ENCODE results near the gene MARCHF3.
"Not testable (repeated sequence)": the region's sequence is repeated elsewhere in the genome, so short reads cannot be mapped to it uniquely, and the experiment has no call there.

Gene MARCHF3

GRCh38 chr5:127030259-127031146, at the start of gene MARCHF3:
MARCHF3 (minus strand) TSS chr5:127030558; CDS start chr5:126918171, 112,387 bp downstream.
- peak; percentile 98 for DNase-seq (ENCODE audit: low read depth, low spot score)

GRCh38 chr5:127079994-127080491, 49.7 kb upstream of the MARCHF3 start:
- peak; percentile 68 for DNase-seq (ENCODE audit: low read depth, low spot score)

- no peak for DNase-seq (ENCODE audit: low read depth, low spot score)
These were observed 47.0 kb upstream of the MARCHF3 start for GRCh38 chr5:127077366-127077765.

- DNase-seq (ENCODE audit: low read depth, low spot score) = peak; percentile 32
These were observed 46.2 kb upstream of the MARCHF3 start for GRCh38 chr5:127076315-127077129.

- DNase-seq (ENCODE audit: low read depth, low spot score) = no peak
These were observed 44.1 kb upstream of the MARCHF3 start for GRCh38 chr5:127074466-127074865.

GRCh38 chr5:127072861-127073846, 42.8 kb upstream of the MARCHF3 start, which contains the start of gene C5orf63:
C5orf63 (minus strand) TSS chr5:127073502; CDS start chr5:127058995, 14,507 bp downstream.
- peak; percentile 78 for DNase-seq (ENCODE audit: low read depth, low spot score)

- DNase-seq (ENCODE audit: low read depth, low spot score) = no peak
These were observed 39.9 kb upstream of the MARCHF3 start for GRCh38 chr5:127070243-127070642.

- DNase-seq (ENCODE audit: low read depth, low spot score) = no peak
These were observed 38.3 kb upstream of the MARCHF3 start for GRCh38 chr5:127068493-127069214.

- no peak for DNase-seq (ENCODE audit: low read depth, low spot score)
These were observed 36.4 kb upstream of the MARCHF3 start for GRCh38 chr5:127066721-127067120.

GRCh38 chr5:127064253-127064840, 34.0 kb upstream of the MARCHF3 start:
- no peak for DNase-seq (ENCODE audit: low read depth, low spot score)

GRCh38 chr5:127063257-127063913, 33.0 kb upstream of the MARCHF3 start:
- no peak for DNase-seq (ENCODE audit: low read depth, low spot score)

GRCh38 chr5:127061956-127062355, 31.6 kb upstream of the MARCHF3 start:
- DNase-seq (ENCODE audit: low read depth, low spot score) = no peak

GRCh38 chr5:127061537-127061936, 31.2 kb upstream of the MARCHF3 start:
- DNase-seq (ENCODE audit: low read depth, low spot score) = no peak

GRCh38 chr5:127060470-127060985, 30.2 kb upstream of the MARCHF3 start:
- no peak for DNase-seq (ENCODE audit: low read depth, low spot score)

GRCh38 chr5:127056896-127057295, 26.5 kb upstream of the MARCHF3 start:
- no peak for DNase-seq (ENCODE audit: low read depth, low spot score)

GRCh38 chr5:127055880-127056653, 25.7 kb upstream of the MARCHF3 start:
- no peak for DNase-seq (ENCODE audit: low read depth, low spot score)

GRCh38 chr5:127053551-127053950, 23.2 kb upstream of the MARCHF3 start:
- DNase-seq (ENCODE audit: low read depth, low spot score) = not testable (repeated sequence)

- DNase-seq (ENCODE audit: low read depth, low spot score) = no peak
These were observed 22.7 kb upstream of the MARCHF3 start for GRCh38 chr5:127053049-127053448.
